WTC11 (cell line): ENCODE data around the gene CIZ1. TPM values are rescaled to one million over a fixed set of nuclear protein-coding genes. Genes with fewer than 3 reads are reported as not detected.

ENCODE experiments used
- ATAC-seq: fragments of 200-7000 bp; cut with Tn5 transposase; 2 replicates; pipeline ENCODE4 v1.10.0; 2021; ENCODE audit warnings: mild to moderate bottlenecking, moderate library complexity
- CTCF ChIA-PET: fragments of 300-600 bp; sonication (Branson Sonifier 250); formaldehyde crosslinking; loops from one replicate; lab custom pipeline; 2021; ENCODE audit warnings: antibody characterized with exemption; lab: Charles Lee
- POLR2A ChIA-PET: fragments of 350-600 bp; sonication (Branson Sonifier 250); formaldehyde crosslinking; loops from one replicate; lab custom pipeline; 2021; ENCODE audit warnings: antibody characterized with exemption; lab: Charles Lee
- DNase-seq: peaks from one replicate; pipeline ENCODE4 v3.0.0; 2021; ENCODE audit warnings: low spot score
- H3K27ac Mint-ChIP-seq: 2 replicates; pipeline ENCODE4 v1.8.0; 2021; ENCODE audit warnings: mixed read lengths
- H3K27me3 Mint-ChIP-seq: 2 replicates; pipeline ENCODE4 v1.8.0; 2021; ENCODE audit warnings: low read depth, mild to moderate bottlenecking, moderate library complexity, mixed read lengths
- H3K36me3 Mint-ChIP-seq: 2 replicates; pipeline ENCODE4 v1.8.0; 2021; ENCODE audit warnings: mixed read lengths
- H3K4me1 Mint-ChIP-seq: 2 replicates; pipeline ENCODE4 v1.8.0; 2022; ENCODE audit warnings: mixed read lengths
- H3K4me3 Mint-ChIP-seq: 2 replicates; pipeline ENCODE4 v1.8.0; 2021; ENCODE audit warnings: mild to moderate bottlenecking, moderate library complexity, mixed read lengths
- H3K9me3 Mint-ChIP-seq: 2 replicates; pipeline ENCODE4 v1.8.0; 2021; ENCODE audit warnings: mixed read lengths
- ARID4B ChIP-seq: sonication (generic); formaldehyde crosslinking; IDR thresholded peaks from 2 replicates; pipeline ENCODE4 v1.8.0; 2023; ENCODE audit warnings: missing genetic modification reagents, mild to moderate bottlenecking, borderline replicate concordance
- CBFB ChIP-seq: sonication (generic); formaldehyde crosslinking; IDR thresholded peaks from 2 replicates; pipeline ENCODE4 v1.8.1; 2022; ENCODE audit warnings: mild to moderate bottlenecking, low read depth, missing genetic modification reagents
- CREB1 ChIP-seq: sonication (generic); formaldehyde crosslinking; IDR thresholded peaks from 2 replicates; pipeline ENCODE4 v1.8.0; 2023; ENCODE audit warnings: mild to moderate bottlenecking, missing genetic modification reagents
- E2F1 ChIP-seq: sonication (generic); formaldehyde crosslinking; IDR thresholded peaks from 2 replicates; pipeline ENCODE4 v1.8.0; 2022; ENCODE audit warnings: mild to moderate bottlenecking, missing genetic modification reagents
- E2F5 ChIP-seq: sonication (generic); formaldehyde crosslinking; IDR thresholded peaks from 2 replicates; pipeline ENCODE4 v1.8.1; 2022; ENCODE audit warnings: mild to moderate bottlenecking, moderate library complexity, missing genetic modification reagents
- ERG ChIP-seq: fragments of 250-450 bp; sonication (Bioruptor Pico); IDR thresholded peaks from 2 replicates; pipeline ENCODE4 v1.8.0; 2021; ENCODE audit warnings: mild to moderate bottlenecking
- ESRRA ChIP-seq: sonication (generic); formaldehyde crosslinking; IDR thresholded peaks from 2 replicates; pipeline ENCODE4 v1.8.1; 2022; ENCODE audit warnings: mild to moderate bottlenecking, missing genetic modification reagents, borderline replicate concordance
- GTF2I ChIP-seq: fragments of 250-450 bp; sonication (Bioruptor Pico); conservative IDR thresholded peaks from 2 replicates; pipeline ENCODE4 v1.4.0; 2021; ENCODE audit warnings: mild to moderate bottlenecking
- JAZF1 ChIP-seq: fragments of 250-450 bp; sonication (Bioruptor Pico); IDR thresholded peaks from 2 replicates; pipeline ENCODE4 v1.9.0; 2021; ENCODE audit warnings: moderate library complexity, mild to moderate bottlenecking, inconsistent platforms
- KAT7 ChIP-seq: sonication (generic); formaldehyde crosslinking; IDR thresholded peaks from 2 replicates; pipeline ENCODE4 v1.8.1; 2023; ENCODE audit warnings: missing genetic modification reagents, mild to moderate bottlenecking, borderline replicate concordance
- SP1 ChIP-seq: sonication (generic); formaldehyde crosslinking; conservative IDR thresholded peaks from 2 replicates; pipeline ENCODE4 v1.8.1; 2022; ENCODE audit warnings: missing genetic modification reagents
- ZBTB43 ChIP-seq: sonication (generic); formaldehyde crosslinking; IDR thresholded peaks from 2 replicates; pipeline ENCODE4 v1.8.1; 2023; ENCODE audit warnings: mild to moderate bottlenecking, missing genetic modification reagents
- ZNF396 ChIP-seq: fragments of 250-450 bp; sonication (Bioruptor Pico); IDR thresholded peaks from 2 replicates; pipeline ENCODE4 v1.8.0; 2021; ENCODE audit warnings: mild to moderate bottlenecking, moderate library complexity, borderline replicate concordance
- ZNF512 ChIP-seq: sonication (generic); formaldehyde crosslinking; IDR thresholded peaks from 2 replicates; pipeline ENCODE4 v1.8.1; 2022; ENCODE audit warnings: missing genetic modification reagents, borderline replicate concordance
- total RNA-seq: library from RNA; stranded (reverse); gene quantifications from 3 replicates; pipeline ENCODE4 v1.2.3, GENCODE V29; 2021

The CIZ1 gene
- total RNA-seq, 1 experiment from 2014 or later, result 90.2 TPM

GRCh38 chr9:128203024-128203706 lies 11.8 kb upstream of the CIZ1 start, which contains the start of gene DNM1 (continued):
- TF ChIP-seq ARID4B (CRISPR knock-in tag) (no peak), E2F5 (CRISPR knock-in tag) (0 out of 2 replicates have a peak, but pooled peaks have one; percentile 32), CREB1 (CRISPR knock-in tag) (no peak), KAT7 (CRISPR knock-in tag) (no peak)

GRCh38 chr9:128202648-128203023 lies 11.3 kb upstream of the CIZ1 start:
- TF ChIP-seq E2F5 (CRISPR knock-in tag) (no peak), SP1 (CRISPR knock-in tag) (no peak), ERG (CRISPR knock-in tag) (no peak), CBFB (CRISPR knock-in tag) (no peak), ESRRA (CRISPR knock-in tag) (no peak), ZNF512 (CRISPR knock-in tag) (no peak), JAZF1 (CRISPR knock-in tag) (no peak), E2F1 (CRISPR knock-in tag) (no peak), ZNF396 (CRISPR knock-in tag) (no peak), ZBTB43 (CRISPR knock-in tag) (no peak), GTF2I (CRISPR knock-in tag) (no peak)
- POLR2A ChIA-PET, result no interaction called here
- H3K4me1 Mint-ChIP-seq, result peaks cover 24% of the 10 kb centered on the region
- H3K4me3 Mint-ChIP-seq, result peak overlapping the region; percentile 69
- no peak for DNase-seq
- H3K36me3 Mint-ChIP-seq, result no peaks in the 10 kb centered on the region
- H3K9me3 Mint-ChIP-seq, result no peaks in the 10 kb centered on the region
- no peaks in the 10 kb centered on the region; the same call in 1 of the 2 replicates for H3K27me3 Mint-ChIP-seq
- ATAC-seq, result no peak
- CTCF ChIA-PET, result interaction anchor here (1.5 kb wide), 1 partner anchor 52 kb away, joined by 3 read pairs; no protein-coding TSS in a partner anchor
- H3K27ac Mint-ChIP-seq, result peak overlapping the region; percentile 3; the same call in 1 of the 2 replicates
